Measurements from ENCODE around the gene TRPV5.

TRPV5 gene

DNA sequence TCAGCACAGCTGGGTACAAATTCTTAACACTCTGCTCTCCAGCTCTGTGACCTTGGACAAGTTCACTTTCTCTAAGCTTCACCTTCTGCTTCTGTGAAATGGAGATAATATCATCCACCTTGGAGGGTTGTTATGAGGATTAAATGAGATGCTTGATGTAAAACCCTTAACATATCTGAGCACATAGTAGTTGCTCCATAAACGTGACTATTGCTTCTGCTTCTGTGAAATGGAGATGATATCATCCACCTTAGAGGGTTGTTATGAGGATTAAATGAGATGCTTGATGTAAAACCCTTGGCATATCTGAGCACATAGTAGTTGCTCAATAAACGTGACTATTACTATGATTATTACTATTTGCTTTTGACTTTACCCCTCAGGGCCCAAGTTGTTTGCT is 64.1 kb downstream of the TRPV5 start:
- H3K4me1 Mint-ChIP-seq: no peaks in the 10 kb centered on the region
- no peak overlapping the region for H3K4me3 Mint-ChIP-seq
- no peaks in the 10 kb centered on the region for H3K36me3 Mint-ChIP-seq (ENCODE audit: low read depth)
- no peak overlapping the region for H3K27ac Mint-ChIP-seq
- ATAC-seq (no peak), DNase-seq (no peak)
- H3K9me3 Mint-ChIP-seq: no peaks in the 10 kb centered on the region
- no peaks in the 10 kb centered on the region for H3K27me3 Mint-ChIP-seq

DNA sequence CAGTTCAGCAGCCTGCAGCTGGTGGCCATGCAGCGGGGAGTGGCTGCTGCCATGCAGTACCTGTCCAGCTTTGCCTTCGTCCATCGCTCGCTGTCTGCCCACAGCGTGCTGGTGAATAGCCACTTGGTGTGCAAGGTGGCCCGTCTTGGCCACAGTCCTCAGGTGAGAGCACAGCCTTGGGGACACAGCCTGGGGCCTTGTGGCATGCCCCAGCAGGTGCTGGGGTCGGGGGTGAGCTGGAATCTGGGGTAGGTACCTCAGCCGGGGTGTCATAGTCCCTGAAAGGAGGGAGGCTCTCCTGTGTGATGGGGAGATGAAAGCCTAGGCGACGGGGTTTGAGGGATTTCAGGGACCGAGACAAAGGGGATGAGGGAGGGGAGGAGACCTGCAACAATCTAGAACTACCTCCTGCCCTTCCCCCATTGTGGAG is 64.5 kb downstream of the TRPV5 start:
- ATAC-seq: no peak
- Mint-ChIP-seq H3K27me3 (no peaks in the 10 kb centered on the region), H3K9me3 (no peaks in the 10 kb centered on the region), H3K4me3 (no peak overlapping the region), H3K36me3 (ENCODE audit: low read depth) (no peaks in the 10 kb centered on the region), H3K27ac (no peak overlapping the region), H3K4me1 (no peaks in the 10 kb centered on the region)
- DNase-seq: no peak

DNA sequence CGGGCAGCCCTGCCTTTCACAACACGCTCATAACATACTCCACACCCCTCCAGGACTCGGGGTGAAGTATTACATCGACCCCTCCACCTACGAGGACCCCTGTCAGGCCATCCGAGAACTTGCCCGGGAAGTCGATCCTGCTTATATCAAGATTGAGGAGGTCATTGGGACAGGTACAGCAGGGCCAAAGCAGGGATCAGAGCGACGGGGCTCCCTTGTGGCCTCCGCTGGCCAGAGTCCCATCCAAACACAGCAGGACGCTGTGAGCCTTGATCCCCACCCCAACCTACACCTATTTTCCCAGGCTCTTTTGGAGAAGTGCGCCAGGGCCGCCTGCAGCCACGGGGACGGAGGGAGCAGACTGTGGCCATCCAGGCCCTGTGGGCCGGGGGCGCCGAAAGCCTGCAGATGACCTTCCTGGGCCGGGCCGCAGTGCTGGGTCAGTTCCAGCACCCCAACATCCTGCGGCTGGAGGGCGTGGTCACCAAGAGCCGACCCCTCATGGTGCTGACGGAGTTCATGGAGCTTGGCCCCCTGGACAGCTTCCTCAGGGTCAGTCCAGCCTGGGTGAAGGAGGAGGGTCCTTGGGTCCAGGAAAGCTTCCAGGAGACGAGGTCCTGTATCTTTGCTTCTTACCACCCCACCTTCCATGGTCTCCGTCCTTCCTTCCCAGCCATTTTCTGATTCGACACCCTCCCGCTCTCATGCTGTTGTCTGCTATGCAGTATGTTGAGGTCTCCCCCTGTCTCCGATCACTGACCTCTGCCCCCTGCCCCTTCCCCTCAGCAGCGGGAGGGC is 65.2 kb downstream of the TRPV5 start:
- Mint-ChIP-seq H3K36me3 (ENCODE audit: low read depth) (no peaks in the 10 kb centered on the region), H3K4me1 (no peaks in the 10 kb centered on the region), H3K27me3 (no peaks in the 10 kb centered on the region), H3K4me3 (no peak overlapping the region), H3K27ac (no peak overlapping the region), H3K9me3 (no peaks in the 10 kb centered on the region)
- DNase-seq (no peak), ATAC-seq (no peak)

- H3K4me3 Mint-ChIP-seq: no peak overlapping the region
- H3K9me3 Mint-ChIP-seq: no peaks in the 10 kb centered on the region
- ATAC-seq: no peak
Measured at GRCh38 chr7:142867398-142868187, 66.0 kb downstream of the TRPV5 start.

DNA sequence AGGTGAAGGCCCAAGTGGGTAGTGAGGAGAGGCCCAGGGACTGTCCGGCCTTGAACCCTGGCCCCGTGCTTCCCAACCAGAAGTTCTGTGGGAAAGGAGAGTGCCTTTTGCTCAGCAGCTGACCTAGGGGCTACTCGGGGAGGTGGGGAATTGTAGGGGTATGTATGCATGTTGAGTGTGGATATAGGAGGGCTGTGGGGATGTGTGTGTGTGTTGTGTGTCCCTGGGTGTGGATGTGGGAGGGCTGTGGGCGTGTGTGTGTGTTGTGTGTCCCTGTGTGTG is 66.5 kb downstream of the TRPV5 start:
- Mint-ChIP-seq H3K36me3 (ENCODE audit: low read depth) (no peaks in the 10 kb centered on the region), H3K27ac (no peak overlapping the region), H3K4me1 (no peaks in the 10 kb centered on the region), H3K4me3 (no peak overlapping the region), H3K9me3 (no peaks in the 10 kb centered on the region), H3K27me3 (no peaks in the 10 kb centered on the region)
- ATAC-seq (no peak), DNase-seq (no peak)

More at GRCh38 chr7:142867398-142868187, 66.0 kb downstream of the TRPV5 start:
- no peaks in the 10 kb centered on the region for H3K27me3 Mint-ChIP-seq
- no peaks in the 10 kb centered on the region for H3K36me3 Mint-ChIP-seq (ENCODE audit: low read depth)
- DNase-seq: no peak
- H3K27ac Mint-ChIP-seq: no peak overlapping the region
- H3K4me1 Mint-ChIP-seq: no peaks in the 10 kb centered on the region

DNA sequence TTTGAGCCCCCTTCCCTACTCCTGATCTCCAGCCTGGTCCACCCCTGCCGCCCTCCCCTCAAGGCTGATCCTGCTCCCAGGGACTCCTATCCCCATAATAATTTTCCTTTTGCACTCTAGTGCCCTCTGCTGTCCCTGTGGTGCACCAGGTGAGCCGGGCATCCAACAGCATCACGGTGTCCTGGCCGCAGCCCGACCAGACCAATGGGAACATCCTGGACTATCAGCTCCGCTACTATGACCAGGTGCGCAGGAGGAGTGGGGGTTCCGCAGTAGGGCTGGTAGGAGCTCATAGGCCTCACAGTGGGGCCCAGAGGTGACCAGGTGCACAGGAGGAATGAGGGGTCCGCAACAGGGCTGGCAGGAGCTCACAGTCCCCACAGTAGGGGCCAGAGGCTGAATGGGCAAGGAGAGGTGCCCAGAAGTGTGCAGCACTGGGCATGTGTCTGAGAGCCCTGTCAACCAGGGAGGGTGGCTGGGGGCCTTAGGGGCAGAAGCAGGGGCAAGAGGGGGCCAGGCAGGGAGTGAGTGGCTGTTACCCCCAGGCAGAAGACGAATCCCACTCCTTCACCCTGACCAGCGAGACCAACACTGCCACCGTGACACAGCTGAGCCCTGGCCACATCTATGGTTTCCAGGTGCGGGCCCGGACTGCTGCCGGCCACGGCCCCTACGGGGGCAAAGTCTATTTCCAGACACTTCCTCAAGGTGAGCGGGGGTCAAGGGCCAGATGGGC is 67.0 kb downstream of the TRPV5 start:
- no peak overlapping the region for H3K27ac Mint-ChIP-seq
- H3K4me3 Mint-ChIP-seq: no peak overlapping the region
- DNase-seq (peak; percentile 19), ATAC-seq (no peak)
- no peaks in the 10 kb centered on the region for H3K27me3 Mint-ChIP-seq
- no peaks in the 10 kb centered on the region for H3K4me1 Mint-ChIP-seq
- no peaks in the 10 kb centered on the region for H3K36me3 Mint-ChIP-seq (ENCODE audit: low read depth)
- H3K9me3 Mint-ChIP-seq: no peaks in the 10 kb centered on the region

DNA sequence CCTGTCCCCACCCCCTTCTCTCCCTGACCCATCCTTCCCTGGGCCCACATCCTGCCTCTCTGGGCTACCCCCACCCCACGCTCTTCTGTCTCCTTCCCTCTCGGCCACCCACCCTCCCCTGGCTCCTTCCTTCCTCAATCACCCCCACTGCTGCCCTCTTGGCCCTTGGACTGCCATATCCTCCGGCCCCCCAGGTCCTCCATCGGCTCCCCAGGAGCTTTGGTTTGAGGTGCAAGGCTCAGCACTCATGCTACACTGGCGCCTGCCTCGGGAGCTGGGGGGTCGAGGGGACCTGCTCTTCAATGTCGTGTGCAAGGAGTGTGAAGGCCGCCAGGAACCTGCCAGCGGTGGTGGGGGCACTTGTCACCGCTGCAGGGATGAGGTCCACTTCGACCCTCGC is 67.8 kb downstream of the TRPV5 start:
- H3K9me3 Mint-ChIP-seq: no peaks in the 10 kb centered on the region
- H3K4me3 Mint-ChIP-seq: no peak overlapping the region
- no peak for ATAC-seq
- no peaks in the 10 kb centered on the region for H3K4me1 Mint-ChIP-seq
- no peak for DNase-seq
- no peak overlapping the region for H3K27ac Mint-ChIP-seq
- no peaks in the 10 kb centered on the region for H3K36me3 Mint-ChIP-seq (ENCODE audit: low read depth)
- no peaks in the 10 kb centered on the region for H3K27me3 Mint-ChIP-seq

DNA sequence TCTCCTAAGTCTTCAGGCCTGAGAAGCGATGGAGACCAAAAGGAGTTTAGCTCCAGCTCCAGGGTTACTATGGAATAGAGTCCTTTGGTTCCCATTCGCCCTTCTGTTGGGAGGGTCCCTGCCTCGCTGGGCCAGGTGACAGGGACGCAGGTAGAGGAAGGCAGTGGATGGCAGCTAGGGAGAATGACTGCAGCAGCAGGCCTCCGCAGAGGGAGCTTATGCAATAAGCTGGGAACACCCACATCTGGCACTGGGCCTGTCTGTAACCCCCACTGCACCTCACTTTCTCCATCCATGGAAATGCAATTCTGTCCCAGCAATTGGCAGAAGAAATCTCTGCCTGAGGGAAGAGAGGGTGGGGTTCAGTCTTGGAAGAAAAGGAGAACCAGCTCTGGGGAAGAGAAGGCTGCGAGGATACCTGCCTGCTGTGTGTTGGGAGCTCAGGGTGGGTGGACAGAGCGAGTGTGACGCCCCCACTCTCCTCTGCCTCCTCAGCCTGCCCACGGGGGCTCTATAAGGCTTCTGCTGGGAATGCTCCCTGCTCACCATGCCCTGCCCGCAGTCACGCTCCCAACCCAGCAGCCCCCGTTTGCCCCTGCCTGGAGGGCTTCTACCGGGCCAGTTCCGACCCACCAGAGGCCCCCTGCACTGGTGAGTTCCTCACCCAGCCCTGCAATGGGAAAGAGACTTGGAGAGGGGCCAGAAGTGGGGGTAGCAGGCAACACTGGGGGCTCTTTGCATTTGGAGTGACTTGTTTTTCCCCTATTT is 68.4 kb downstream of the TRPV5 start:
- Mint-ChIP-seq H3K27me3 (no peaks in the 10 kb centered on the region), H3K36me3 (ENCODE audit: low read depth) (no peaks in the 10 kb centered on the region), H3K27ac (no peak overlapping the region), H3K9me3 (no peaks in the 10 kb centered on the region), H3K4me3 (no peak overlapping the region), H3K4me1 (no peaks in the 10 kb centered on the region)
- ATAC-seq (no peak), DNase-seq (no peak)

DNA sequence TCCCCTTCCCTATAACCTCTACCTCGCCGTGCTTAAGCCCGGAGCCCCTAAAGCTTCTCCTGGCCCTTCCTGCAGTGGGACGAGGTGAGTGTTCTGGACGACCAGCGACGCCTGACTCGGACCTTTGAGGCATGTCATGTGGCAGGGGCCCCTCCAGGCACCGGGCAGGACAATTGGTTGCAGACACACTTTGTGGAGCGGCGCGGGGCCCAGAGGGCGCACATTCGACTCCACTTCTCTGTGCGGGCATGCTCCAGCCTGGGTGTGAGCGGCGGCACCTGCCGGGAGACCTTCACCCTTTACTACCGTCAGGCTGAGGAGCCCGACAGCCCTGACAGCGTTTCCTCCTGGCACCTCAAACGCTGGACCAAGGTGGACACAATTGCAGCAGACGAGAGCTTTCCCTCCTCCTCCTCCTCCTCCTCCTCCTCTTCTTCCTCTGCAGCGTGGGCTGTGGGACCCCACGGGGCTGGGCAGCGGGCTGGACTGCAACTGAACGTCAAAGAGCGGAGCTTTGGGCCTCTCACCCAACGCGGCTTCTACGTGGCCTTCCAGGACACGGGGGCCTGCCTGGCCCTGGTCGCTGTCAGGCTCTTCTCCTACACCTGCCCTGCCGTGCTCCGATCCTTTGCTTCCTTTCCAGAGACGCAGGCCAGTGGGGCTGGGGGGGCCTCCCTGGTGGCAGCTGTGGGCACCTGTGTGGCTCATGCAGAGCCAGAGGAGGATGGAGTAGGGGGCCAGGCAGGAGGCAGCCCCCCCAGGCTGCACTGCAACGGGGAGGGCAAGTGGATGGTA is 69.5 kb downstream of the TRPV5 start:
- Mint-ChIP-seq H3K27ac (no peak overlapping the region), H3K9me3 (no peaks in the 10 kb centered on the region), H3K36me3 (ENCODE audit: low read depth) (no peaks in the 10 kb centered on the region), H3K4me1 (no peaks in the 10 kb centered on the region), H3K27me3 (no peaks in the 10 kb centered on the region), H3K4me3 (no peak overlapping the region)
- DNase-seq: no peak
- no peak for ATAC-seq

- no peaks in the 10 kb centered on the region for H3K36me3 Mint-ChIP-seq (ENCODE audit: low read depth)
- no peaks in the 10 kb centered on the region for H3K4me1 Mint-ChIP-seq
- H3K4me3 Mint-ChIP-seq: no peak overlapping the region
- no peaks in the 10 kb centered on the region for H3K27me3 Mint-ChIP-seq
- ATAC-seq (no peak), DNase-seq (no peak)
- H3K27ac Mint-ChIP-seq: no peak overlapping the region
- H3K9me3 Mint-ChIP-seq: no peaks in the 10 kb centered on the region
Measured at GRCh38 chr7:142862786-142863400, 70.7 kb downstream of the TRPV5 start.

DNA sequence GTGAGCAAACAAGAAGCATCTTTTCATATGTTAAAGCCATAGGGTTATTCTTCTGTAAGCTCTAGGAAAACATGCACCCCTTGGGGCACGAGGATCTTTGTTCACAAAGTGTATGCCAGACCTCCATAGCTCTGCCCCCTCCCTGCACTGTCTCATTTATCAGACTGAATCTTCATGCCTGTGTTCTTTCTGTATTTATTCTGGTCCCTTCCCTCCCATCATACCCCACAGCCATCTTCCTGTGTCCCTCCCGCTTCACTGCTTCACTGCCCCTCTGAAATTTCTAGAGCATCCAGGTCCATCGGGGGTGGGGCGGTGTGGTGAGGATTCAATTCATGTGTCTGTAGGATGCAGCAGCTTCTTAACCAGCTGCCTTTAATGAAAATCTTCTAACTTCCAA is 71.2 kb downstream of the TRPV5 start:
- Mint-ChIP-seq H3K9me3 (no peaks in the 10 kb centered on the region), H3K27me3 (no peaks in the 10 kb centered on the region), H3K4me1 (no peaks in the 10 kb centered on the region), H3K27ac (no peak overlapping the region), H3K4me3 (no peak overlapping the region), H3K36me3 (ENCODE audit: low read depth) (no peaks in the 10 kb centered on the region)
- no peak for ATAC-seq
- no peak for DNase-seq

DNA sequence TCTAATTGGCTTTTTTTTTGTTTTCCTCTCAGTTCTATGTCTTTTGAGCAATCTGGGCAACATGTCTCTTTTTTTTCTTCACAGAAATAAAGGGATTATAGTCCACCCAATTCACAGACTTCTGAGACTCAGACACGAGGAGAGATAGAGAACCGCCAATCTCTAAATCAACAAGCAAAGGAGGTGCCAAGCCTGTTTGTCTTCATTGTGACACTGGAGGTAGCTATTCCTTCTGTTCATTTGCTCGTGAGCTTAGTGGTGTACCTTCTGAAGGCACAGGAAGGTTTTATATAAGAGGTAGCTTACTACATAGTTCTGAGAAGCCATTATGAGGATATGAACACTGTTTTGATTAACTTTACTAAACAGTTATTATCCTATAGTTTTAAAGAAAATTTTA is 72.6 kb downstream of the TRPV5 start:
- Mint-ChIP-seq H3K27ac (no peak overlapping the region), H3K4me1 (peaks cover 8% of the 10 kb centered on the region), H3K36me3 (ENCODE audit: low read depth) (no peaks in the 10 kb centered on the region), H3K4me3 (no peak overlapping the region), H3K9me3 (no peaks in the 10 kb centered on the region), H3K27me3 (no peaks in the 10 kb centered on the region)
- ATAC-seq (no peak), DNase-seq (no peak)

DNA sequence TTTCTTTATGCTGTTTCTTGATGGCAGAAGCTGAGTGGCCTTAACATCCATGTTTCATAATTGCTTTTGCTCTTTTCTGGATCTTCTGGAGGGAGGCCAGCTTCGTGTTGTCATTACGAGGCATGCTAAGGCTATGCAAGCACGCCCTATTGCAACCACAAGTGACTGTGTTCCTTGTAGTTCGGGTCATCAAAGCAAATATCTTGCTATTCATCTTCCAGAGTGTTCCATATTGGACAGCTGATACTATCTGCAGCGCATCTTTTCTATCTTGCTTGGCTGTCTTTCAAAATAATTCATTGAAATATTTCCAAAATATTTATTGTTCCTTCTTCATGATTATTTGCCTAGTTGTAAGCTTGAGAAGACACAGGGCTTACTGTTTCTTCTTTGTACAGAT is 73.7 kb downstream of the TRPV5 start:
- Mint-ChIP-seq H3K27me3 (no peaks in the 10 kb centered on the region), H3K36me3 (ENCODE audit: low read depth) (no peaks in the 10 kb centered on the region), H3K4me1 (peaks cover 11% of the 10 kb centered on the region), H3K9me3 (no peaks in the 10 kb centered on the region), H3K4me3 (no peak overlapping the region), H3K27ac (no peak overlapping the region)
- DNase-seq (no peak), ATAC-seq (no peak)

All from activated naive CD8-positive, alpha-beta T cell treated with anti-CD3 and anti-CD28 coated beads, Interleukin-2, amount 50 U/mL, for 24 hours (primary cell).